C1 segment of cervical spinal cord (tissue), 14 donors: Measurements from ENCODE around the gene SENP2.
A peak's percentile ranks its signal among the peaks of the same experiment; 100 is the strongest.
"Not testable (repeated sequence)": the region's sequence is repeated elsewhere in the genome, so short reads cannot be mapped to it uniquely, and the experiment has no call there.

Source experiments
- DNase-seq, 14 donors: peaks; one replicate each; lab custom pipeline; 2025; lab: John Stamatoyannopoulos, UW

SENP2 gene

DNA sequence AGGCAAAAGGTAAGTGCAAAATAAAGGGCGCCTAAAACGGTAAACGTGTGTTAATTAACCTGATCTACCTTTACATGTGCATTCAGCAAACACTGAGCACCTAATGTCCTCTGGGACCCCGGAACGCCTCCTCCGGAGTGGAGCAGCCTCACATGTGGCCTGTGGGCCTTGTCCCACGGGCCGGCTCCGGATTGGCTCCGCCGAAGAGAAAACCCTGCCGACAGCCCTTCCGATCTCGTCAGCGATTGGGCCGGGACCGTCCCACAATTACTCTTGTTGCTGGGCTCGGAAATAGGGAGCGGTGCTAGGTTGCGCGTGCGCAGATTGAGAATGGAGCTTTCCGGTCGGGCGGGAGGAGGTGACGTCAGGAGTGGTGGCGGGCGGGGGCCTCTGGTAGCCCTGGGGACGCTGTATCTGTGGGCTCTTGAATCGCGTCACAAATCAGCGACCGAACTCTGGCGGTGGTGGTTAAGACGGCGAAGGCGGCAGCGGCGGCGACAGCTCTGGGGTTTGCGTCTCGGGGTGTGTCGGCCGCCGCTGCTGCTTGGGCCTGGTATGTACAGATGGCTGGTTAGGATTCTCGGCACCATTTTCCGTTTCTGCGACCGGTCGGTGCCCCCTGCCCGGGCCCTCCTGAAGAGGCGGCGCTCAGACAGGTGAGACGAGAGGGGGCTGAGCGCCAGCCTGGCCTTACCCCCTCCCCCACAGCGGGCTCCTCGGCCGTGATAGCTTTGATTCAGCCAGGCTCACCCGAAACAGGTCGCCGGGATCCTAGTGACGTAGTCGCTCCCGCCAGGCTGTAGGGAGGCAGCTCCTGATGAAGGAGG, at the start of gene SENP2:
TSS of gene SENP2 (plus strand) at position 437 of the 827 bp plus-strand sequence. CDS start at position 556, 119 bp downstream.
- peak; percentile 96 to 99 (median 99) for DNase-seq

DNA sequence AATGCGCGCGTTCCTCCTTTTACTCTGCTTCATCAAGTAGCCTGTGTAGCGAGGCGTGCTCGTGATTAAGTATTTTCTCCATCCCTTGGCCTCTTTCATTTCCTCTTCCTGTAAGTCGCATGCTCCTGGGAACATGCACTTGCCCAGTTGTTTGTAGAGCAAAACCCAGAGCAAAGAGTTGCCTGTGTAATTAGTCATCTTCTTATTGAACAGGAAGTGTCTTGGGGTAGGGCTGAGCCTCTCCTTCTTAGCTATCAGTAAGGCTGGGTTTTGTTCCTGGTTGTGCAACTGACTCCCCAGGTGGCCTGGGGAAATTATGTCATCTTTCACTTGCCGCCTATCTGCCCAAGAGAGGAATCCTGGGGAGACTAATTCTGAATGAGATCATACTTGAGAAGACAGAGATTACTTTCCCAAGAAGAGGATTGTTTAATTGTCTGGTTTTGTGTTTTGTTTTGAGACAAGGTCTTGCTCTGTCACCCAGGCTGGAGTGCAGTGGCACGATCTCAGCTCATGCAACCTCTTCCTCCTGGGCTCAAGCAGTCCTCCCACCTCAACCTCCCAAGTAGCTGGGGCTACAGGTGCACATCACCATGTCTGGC, 48.6 kb upstream of the SENP2 start:
- peak in 1 of 14 donors; percentile 4 for DNase-seq

DNA sequence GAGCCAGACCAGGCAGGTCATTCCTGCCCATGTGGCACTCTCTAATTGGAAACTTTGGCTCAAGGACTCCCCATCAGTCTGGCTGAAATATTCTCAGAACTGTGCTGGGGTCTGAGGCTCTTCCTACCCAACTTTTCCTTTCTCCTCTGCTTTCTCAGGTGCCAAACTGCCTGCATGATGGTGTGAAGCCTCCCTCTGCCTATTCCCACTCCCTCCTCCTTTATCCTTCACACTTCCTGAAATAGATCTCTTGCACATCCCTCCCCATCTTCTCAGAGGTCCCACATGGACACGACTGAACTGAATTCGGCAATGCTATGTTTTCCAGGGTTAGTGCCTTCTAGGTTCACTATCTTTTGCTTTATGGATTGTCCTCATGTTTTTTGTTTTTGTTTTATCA, 46.2 kb upstream of the SENP2 start:
- DNase-seq, result no peak

DNA sequence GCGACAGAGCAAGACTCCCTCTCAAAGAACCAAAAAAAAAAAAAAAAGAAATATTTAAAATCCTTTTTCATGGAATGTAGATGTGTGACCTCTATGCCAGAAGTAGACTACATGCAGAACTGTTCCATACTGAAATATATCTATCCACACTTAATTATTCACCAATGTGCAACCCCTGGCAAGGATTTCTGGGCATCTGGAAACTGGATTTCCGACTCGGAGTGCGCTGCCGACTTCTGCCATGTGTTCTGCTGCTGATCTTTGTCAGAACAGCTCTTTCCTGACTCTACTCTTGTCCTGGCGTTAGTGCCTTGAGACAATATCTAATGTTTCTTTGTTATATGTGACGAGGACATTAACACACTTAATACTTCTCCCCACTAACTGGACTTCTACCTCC, 45.4 kb upstream of the SENP2 start:
- no peak for DNase-seq

DNA sequence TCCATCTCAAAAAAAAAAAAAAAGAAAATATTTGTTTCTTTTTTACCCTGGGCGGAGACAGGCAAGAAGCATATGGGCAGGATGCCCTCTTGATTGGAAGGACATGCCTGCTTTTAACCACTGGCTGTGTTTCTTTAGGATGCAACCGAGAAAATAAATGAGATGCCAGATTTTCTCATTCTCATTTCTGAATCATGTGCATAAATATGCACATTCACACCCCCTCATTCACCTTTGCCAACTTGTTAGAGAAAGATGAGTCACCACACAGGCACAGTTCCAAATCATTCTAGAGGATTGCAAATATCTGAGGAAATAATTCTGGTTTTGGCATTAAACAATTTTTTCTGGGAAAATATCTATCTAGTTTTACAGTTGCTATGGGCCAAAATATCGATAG, 37.0 kb upstream of the SENP2 start:
- DNase-seq, result peak in 1 of 14 donors; percentile 8

DNA sequence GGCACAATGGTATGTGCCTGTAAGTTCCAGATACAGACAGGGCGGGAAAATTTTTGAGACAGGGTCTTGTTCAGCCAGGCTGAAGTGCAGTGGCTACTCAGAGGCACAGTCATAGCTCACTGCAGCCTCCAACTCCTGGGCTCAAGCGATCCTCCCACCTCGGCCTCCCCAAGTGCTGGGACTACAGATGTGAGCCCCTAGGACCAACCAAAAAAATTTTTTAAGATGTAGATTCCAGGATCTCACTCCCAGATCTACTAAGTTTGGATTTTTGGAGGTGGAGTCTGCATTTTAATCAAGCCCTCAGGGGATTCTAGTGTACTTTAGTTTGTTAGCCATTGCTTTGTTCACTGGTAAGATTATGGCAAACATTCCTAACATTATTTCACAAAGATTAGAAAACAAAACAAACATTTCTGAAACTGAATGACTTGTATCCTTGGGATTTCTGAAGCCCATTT, 36.4 kb upstream of the SENP2 start:
- no peak for DNase-seq

DNA sequence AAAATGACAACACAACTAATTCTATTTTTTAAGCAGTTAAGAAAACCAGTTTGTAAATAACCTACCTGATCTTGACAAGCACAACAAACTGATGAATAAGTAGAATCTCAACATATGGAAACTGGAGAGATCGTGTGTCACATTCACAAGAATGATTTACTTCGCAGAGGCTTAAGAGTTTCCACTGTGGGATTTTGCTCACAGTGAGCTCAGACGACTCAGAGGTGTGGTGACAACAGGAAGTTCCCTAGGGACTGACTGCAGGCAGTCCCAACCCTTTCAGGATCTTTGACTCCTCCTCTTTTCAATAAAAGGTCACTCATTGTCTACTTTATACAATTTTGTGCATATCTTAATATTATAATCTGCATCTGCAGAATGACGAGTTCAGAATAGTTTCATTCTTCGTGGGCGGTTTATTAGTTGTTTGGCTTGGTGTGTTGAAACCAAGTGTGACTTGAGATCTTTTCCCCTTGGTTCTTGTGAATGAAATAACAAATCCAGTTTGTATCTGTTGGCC, 33.7 kb upstream of the SENP2 start, which contains the start of gene LIPH:
TSS of gene LIPH (minus strand) at position 231 of the 520 bp plus-strand sequence. CDS start at position 114, 117 bp downstream.
- DNase-seq, result no peak

DNA sequence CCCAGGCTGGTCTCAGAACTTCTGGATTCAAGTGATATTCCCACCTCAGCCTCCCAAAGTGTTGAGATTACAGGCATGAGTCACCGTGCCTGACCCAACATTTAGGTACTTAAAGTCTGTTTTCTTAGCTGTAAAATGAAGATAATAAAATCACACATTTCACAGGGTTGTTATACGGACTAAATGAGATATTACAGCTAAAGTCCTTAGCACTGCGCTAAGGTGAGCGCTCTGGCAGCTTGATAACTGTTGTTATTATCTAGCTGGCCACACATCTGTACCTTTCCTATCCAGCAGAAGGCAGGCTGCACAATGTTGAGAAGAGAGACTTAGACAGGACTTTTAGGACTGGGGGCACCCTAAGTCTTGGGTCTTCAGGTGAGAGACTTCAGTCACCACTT, 31.0 kb upstream of the SENP2 start:
- DNase-seq, result no peak

DNA sequence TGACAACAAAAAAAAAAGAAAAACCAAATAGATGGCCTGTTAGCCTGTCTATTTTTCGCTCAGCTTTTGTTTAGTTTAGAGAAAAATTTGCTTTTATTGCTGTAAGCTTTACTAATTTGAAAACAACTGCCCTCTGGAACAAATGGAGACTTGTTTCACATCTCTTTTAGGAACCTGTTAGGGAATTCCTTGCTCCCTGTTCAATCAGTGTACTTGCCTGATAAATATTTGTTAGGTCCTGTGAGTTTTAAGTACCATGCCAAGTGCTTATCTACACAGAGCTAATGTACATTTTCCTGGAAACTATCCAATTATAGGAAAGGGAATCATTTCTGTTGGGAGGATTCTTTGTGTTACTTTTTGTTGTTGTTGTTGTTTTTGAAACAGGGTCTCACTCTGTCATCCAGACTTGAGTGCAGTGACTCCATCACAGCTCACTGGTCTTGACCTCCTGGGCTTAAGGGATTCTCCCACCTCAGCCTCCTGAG, 30.2 kb upstream of the SENP2 start:
- no peak for DNase-seq

DNA sequence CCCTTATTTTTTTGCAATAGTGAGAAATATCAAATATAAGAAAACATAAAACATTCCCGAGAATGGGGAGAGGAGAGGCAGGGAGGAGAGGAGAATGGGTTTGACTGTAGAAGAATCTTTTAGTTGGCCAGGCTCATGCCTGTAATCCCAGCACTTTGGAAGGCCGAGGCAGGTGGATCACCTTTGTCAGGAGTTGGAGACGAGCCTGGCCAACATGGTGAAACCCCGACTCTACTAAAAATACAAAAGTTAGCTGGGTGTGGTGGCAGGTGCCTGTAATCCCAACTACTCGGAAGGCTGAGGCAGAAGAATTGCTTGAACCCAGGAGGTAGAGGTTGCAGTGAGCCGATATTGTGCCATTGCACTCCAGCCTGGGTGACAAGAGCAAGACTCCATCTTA, 29.5 kb upstream of the SENP2 start:
- not testable (repeated sequence) for DNase-seq

DNA sequence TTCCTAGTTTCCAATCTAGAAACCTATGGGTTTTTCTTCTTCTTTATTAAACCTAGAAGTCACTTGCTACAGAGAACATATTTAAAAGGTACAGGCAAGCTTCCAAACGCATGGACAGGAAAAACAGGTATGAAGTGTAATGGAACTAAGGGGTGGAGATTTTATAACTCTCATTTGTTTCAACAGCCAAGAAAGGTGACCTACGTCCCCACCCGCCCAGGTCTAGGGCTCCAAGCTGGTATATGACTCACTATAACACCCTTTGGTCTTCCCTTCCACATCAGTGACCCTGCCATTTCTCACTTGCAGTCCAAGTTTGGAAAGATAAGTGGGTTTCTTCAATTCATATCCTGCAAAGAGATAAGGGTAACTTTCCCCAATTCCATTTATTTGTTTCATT, 27.7 kb upstream of the SENP2 start:
- DNase-seq, result no peak

DNA sequence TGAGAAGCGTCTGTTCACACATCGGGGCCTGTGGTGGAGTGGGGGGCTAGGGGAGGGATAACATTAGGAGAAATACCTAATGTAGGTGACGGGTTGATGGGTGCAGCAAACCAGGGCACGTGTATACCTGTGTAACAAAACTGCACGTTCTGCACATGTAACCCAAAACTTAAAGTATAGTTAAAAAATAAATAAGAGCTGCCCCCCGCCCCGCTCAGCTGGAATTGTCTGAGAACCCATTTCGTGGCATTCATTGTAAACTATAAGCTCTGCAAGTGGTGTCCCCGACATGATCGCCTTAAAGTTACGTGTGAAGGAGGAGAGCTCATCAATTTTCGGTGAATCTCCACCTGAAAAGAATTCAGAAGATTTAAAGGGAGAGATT, 26.4 kb upstream of the SENP2 start:
- no peak for DNase-seq

DNA sequence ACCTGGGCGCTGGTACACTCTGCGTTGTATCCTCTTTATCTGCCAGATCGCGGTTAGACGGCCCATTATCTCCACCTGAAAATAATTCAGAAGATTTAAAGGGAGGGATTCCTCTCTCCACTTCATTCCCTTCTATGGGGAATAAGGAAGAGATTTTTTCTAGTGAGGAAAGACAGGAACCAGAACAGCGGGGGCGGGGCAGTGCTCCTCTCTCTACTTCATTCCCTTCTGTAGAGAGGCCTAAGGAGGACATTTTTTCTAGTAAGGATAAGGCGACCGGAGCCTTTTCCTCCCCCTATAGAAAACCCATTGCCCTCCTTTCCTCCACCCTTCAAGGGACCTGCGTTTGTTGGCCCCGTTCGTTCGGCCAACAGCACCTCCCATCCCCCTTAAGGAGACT, 25.4 kb upstream of the SENP2 start:
- DNase-seq, result no peak

DNA sequence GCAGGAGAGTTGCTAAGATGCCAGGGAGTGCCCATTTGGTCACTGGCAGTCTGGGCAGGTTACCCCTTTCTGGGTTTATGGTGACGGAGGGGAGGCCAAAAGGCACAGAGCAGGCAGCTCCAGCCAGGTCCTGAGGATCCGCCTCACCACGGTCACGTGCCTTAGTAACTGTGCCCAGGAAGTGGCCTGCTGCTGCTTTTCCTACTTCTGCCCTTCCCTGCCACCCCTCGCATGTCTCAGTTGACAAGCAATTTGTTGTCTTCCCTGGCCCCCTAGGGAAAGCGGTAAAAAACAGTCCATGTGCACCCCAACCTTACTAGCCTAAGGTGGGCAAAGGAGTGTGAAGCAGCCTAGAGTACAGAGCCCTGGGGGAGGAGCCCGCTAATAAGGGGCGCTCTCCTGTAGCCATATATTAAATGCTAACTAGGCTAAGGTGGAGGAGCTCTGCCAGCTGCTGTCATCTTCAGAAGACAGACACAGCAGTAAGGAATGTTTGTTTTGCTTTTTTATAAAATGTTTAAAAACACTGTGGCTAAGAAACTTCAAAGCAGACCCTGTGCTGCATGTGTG, 24.6 kb upstream of the SENP2 start:
- DNase-seq, result peak in 2 of 14 donors; percentile 9 to 17

DNA sequence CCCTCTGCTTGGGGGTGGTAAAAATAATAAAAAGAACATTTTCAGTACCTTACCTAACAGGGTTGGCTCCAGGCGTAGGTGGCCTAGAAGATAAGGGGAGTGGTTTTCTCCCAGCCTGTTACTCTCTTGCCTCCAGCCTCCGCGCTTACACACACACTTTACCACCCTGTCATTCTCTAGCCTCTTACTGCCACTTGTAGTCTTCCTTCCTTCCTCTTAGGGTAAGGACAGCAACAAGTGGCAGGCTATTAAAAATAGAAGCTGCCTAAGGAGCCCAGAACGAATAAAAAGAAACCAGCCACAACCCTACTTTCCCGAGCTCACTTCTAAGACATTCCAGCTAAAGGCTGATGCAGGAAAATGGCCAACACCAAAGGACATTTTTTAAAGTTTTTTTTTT, 24.1 kb upstream of the SENP2 start:
- DNase-seq, result no peak

DNA sequence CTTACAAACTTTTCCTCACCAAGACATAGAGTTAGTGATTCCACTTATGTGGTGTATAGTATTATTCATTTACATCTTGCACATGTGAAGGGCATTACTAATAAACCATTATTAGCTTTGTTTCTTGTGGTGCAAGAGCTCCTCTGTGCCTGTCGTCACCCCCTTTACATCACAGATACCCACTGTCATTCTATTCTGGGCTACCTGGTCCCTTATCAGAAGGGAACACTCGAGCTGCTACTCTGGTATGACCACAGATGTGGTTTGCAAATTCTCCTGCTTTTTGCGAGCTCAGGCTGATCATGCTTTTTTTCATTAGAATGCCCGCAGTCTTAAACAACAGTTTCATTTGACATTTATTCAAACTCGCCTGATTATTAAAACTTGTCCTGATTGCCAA, 13.9 kb upstream of the SENP2 start:
- DNase-seq, result no peak

DNA sequence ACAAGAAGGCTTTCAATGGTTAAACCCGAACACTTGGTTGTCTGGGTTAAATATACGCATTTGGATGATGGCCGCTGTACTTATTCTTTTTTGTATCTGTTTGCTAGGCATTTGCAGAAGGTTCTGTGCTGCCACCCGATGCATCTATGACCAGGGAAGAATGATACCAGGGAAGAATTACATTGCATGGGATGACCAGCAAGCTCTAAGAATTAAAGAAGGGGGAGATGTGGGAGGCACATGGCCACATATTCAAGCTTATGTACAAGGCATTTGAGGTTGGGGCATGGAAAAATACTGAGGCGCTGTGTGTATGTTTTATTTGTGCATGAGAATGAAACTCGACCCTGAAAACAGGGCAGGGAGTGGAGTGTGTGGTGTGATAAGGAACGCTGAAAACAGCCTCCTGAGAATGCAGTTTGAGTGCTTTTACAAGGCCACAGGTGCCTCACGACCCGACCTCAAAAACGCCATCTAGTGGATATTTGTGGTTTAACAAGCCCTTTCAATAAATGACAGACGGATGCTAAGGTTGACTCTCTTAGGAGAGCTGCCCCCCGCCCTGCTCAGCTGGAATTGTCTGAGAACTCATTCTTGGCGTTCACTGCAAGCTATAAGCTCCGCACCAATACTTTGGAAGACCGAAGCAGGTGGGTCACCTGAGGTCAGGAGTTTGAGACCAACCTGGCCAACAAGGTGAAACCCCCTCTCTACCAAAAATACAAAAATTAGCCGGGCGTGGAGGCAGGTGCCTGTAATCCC, 10.8 kb upstream of the SENP2 start:
- DNase-seq, result not testable (repeated sequence)

DNA sequence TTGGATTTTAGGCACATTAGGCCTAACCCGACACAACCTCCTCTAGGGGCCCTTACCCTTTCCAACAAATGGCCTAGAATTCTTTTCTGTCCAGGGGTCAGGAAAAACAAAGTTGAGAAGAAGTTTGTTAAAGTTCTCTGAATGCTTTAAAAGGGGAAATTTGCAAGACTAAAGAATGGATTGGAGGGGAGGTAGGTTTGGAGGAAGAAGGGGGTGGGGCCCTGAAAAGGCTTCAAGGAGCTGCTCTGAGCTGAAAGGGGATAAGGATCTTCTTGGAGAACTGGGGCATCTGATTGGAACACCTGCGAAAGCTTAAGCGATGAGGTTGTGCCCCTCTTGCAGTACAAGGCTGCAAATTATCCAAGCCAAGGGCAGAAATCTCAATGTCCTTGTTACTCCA, 3.9 kb upstream of the SENP2 start:
- no peak for DNase-seq

DNA sequence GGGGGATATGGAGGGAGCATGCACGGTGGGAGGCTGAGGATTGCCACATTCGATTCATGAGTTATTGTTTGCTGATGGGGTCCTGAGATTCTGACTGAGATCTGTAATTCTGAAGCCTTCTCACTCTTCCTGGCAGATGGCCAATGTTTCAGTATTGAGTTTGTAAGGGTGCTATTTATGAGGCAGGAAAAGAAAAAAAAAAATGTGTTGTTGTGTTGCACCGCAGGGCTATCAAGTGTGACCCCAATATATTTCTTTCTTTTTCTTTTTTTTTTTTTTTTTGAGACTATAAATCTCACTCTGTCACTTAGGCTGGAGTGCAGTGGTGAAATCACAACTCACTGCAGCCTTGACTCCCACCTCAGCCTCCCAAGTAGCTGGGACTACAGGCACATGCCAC, 3.2 kb upstream of the SENP2 start:
- no peak for DNase-seq

DNA sequence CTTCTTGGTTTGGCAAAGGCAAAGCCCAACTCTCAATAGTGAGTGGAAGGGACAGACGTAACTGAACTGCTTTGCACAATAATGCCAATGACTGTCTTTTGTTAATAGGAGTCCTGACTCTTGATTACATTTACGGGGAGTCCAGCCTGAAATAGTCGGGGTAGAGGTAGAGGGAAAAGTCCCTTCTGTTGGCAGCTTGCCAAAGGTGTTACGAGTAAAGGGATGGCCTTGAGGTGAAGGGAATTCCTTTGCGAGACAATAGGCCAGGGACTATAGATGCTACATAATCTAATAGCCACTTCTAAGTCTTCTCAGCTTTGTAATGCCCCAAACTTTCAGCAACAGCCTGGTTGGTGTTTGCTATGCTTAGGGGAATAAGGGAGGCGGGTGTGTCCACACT, 2.2 kb upstream of the SENP2 start:
- no peak for DNase-seq

DNA sequence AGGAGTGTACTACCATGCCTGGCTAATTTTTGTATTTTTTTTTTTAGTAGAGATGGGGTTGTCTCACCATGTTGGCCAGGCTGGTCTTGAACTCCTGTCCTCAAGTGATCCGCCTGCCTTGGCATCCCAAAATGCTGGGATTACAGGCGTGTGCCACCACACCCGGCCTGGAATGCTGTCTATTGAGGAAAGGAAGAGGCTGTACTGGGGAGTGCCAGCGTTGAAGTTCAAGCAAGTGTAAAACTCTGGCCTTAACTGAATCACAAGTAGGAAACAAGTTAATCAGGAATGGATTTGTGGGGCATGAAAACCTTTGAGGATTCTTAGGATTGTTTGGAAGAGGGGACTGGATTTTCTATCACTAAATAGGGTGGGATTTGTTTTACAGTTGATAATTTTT, 1.4 kb upstream of the SENP2 start:
- no peak for DNase-seq

DNA sequence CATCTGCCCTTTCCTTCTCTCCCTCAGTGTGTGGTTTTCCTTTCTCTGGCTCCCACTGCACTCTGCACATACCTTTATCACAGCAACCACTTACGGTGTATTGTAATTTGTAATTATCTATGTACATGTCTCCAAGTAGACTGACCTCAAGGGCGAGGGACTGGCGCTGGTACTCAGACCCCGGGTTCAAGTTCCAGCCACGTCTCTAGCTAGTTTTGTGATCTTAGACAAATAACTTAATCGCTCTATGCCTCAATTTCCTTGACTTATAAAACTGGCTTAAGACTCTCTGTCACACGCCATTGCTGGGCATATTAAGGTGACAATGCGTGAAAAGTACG, 607 bp upstream of the SENP2 start:
- DNase-seq, result no peak
